Activated effector memory CD4-positive, alpha-beta T cell treated with Interleukin-2 at 50 U/mL for 16 hours (primary cell): ENCODE results near the gene OR2A1.
"Not testable (repeated sequence)": the region's sequence is repeated elsewhere in the genome, so short reads cannot be mapped to it uniquely, and the experiment has no call there.

Source experiments
- DNase-seq: peaks from one replicate; pipeline ENCODE4 v3.0.0-alpha.2; 2020

The OR2A1 gene

GRCh38 chr7:144325868-144326267, 13.6 kb downstream of the OR2A1 start:
- DNase-seq = not testable (repeated sequence)

GRCh38 chr7:144330044-144330443, 17.8 kb downstream of the OR2A1 start:
- not testable (repeated sequence) for DNase-seq

GRCh38 chr7:144331221-144331995, 19.2 kb downstream of the OR2A1 start:
- DNase-seq = not testable (repeated sequence)

GRCh38 chr7:144331996-144332288, 19.7 kb downstream of the OR2A1 start:
- not testable (repeated sequence) for DNase-seq

GRCh38 chr7:144348625-144349024, 36.4 kb downstream of the OR2A1 start:
- not testable (repeated sequence) for DNase-seq

- not testable (repeated sequence) for DNase-seq
Observed at GRCh38 chr7:144351667-144352066, 39.4 kb downstream of the OR2A1 start.

- not testable (repeated sequence) for DNase-seq
Observed at GRCh38 chr7:144355176-144355822, 43.1 kb downstream of the OR2A1 start, which contains the start of gene ARHGEF5. Gene ARHGEF5 (plus strand): TSS chr7:144355402. CDS start chr7:144362670, 7,268 bp downstream.

- not testable (repeated sequence) for DNase-seq
Observed at GRCh38 chr7:144356185-144356584, 44.0 kb downstream of the OR2A1 start.

- DNase-seq = not testable (repeated sequence)
Observed at GRCh38 chr7:144356860-144357259, 44.6 kb downstream of the OR2A1 start.

GRCh38 chr7:144362061-144362460, 49.8 kb downstream of the OR2A1 start:
- not testable (repeated sequence) for DNase-seq

GRCh38 chr7:144365523-144365922, 53.3 kb downstream of the OR2A1 start:
- not testable (repeated sequence) for DNase-seq

GRCh38 chr7:144367250-144367649, 55.0 kb downstream of the OR2A1 start:
- not testable (repeated sequence) for DNase-seq

- DNase-seq = not testable (repeated sequence)
Observed at GRCh38 chr7:144369221-144369620, 57.0 kb downstream of the OR2A1 start.
